GM21381 (cell line): ENCODE results near the gene CYFIP2.
"Not testable (repeated sequence)": the region's sequence is repeated elsewhere in the genome, so short reads cannot be mapped to it uniquely, and the experiment has no call there.

Source experiments
- ATAC-seq: cut with Tn5 transposase; IDR thresholded peaks from one replicate; pipeline ENCODE4 v1.9.1; 2021; ENCODE audit warnings: mild to moderate bottlenecking, moderate library complexity; ENCODE audit not compliant: unreplicated experiment

CYFIP2 gene

GRCh38 chr5:157265714-157266285 lies at the start of gene CYFIP2:
TSS of gene CYFIP2 (plus strand) at chr5:157266123. CDS start at chr5:157285362, 19,239 bp downstream.
- ATAC-seq: peak; percentile 79

GRCh38 chr5:157216391-157217142 lies 49.4 kb upstream of the CYFIP2 start:
- ATAC-seq: no peak

GRCh38 chr5:157217289-157218024 lies 48.5 kb upstream of the CYFIP2 start:
- ATAC-seq: no peak

- peak; percentile 40 for ATAC-seq
Measured at GRCh38 chr5:157219491-157220271, 46.2 kb upstream of the CYFIP2 start.

- ATAC-seq: no peak
Measured at GRCh38 chr5:157221959-157222358, 44.0 kb upstream of the CYFIP2 start.

GRCh38 chr5:157222506-157223230 lies 43.3 kb upstream of the CYFIP2 start:
- no peak for ATAC-seq

- no peak for ATAC-seq
Measured at GRCh38 chr5:157225469-157226422, 40.2 kb upstream of the CYFIP2 start.

- no peak for ATAC-seq
Measured at GRCh38 chr5:157230610-157231009, 35.3 kb upstream of the CYFIP2 start.

GRCh38 chr5:157232706-157233105 lies 33.2 kb upstream of the CYFIP2 start:
- ATAC-seq: no peak

- no peak for ATAC-seq
Measured at GRCh38 chr5:157233515-157233914, 32.4 kb upstream of the CYFIP2 start.

GRCh38 chr5:157236423-157236822 lies 29.5 kb upstream of the CYFIP2 start:
- no peak for ATAC-seq

- ATAC-seq: no peak
Measured at GRCh38 chr5:157241483-157241882, 24.4 kb upstream of the CYFIP2 start.

- ATAC-seq: not testable (repeated sequence)
Measured at GRCh38 chr5:157244704-157245103, 21.2 kb upstream of the CYFIP2 start.

- ATAC-seq: no peak
Measured at GRCh38 chr5:157245476-157245875, 20.4 kb upstream of the CYFIP2 start.

GRCh38 chr5:157245886-157246285 lies 20.0 kb upstream of the CYFIP2 start:
- ATAC-seq: no peak

GRCh38 chr5:157247267-157247666 lies 18.7 kb upstream of the CYFIP2 start:
- ATAC-seq: no peak

- ATAC-seq: no peak
Measured at GRCh38 chr5:157248821-157249470, 17.0 kb upstream of the CYFIP2 start.

- peak; percentile 89 for ATAC-seq
Measured at GRCh38 chr5:157252711-157253465, 13.0 kb upstream of the CYFIP2 start.
